GM12878 (cell line): ENCODE results near the gene CYP26C1. TPM values are rescaled to one million over a fixed set of nuclear protein-coding genes. Genes with fewer than 3 reads are reported as not detected.

Experiments used
- CHD1 ChIP-seq: IDR thresholded peaks from 2 replicates; pipeline ENCODE4 v1.6.1; 2012; ENCODE audit warnings: low read depth, low read length, improper control_type of control experiment
- CREB1 ChIP-seq: IDR thresholded peaks from 2 replicates; pipeline ENCODE4 v1.6.1; 2012; ENCODE audit warnings: low read depth, mild to moderate bottlenecking, inconsistent platforms
- GABPA ChIP-seq: IDR thresholded peaks from 2 replicates; pipeline ENCODE4 v1.6.1; 2014; ENCODE audit warnings: antibody characterized with exemption, low read depth, mild to moderate bottlenecking, inconsistent platforms
- HDAC6 ChIP-seq: fragments of 200-600 bp; sonication (generic); IDR thresholded peaks from one replicate; pipeline ENCODE4 v1.8.0; 2017; ENCODE audit warnings: antibody characterized with exemption; ENCODE audit not compliant: unreplicated experiment
- HSF1 ChIP-seq: fragments of 150-350 bp; IDR thresholded peaks from 2 replicates; pipeline ENCODE4 v1.6.1; 2014; ENCODE audit warnings: mild to moderate bottlenecking, low read depth, low read length
- IKZF1 ChIP-seq: fragments of 450-650 bp; conservative IDR thresholded peaks from 2 replicates; pipeline ENCODE4 v1.6.1; 2017; ENCODE audit warnings: antibody characterized with exemption, mild to moderate bottlenecking
- IKZF2 ChIP-seq, 2 experiments: fragments of 450-650 bp; IDR thresholded peaks; 2 replicates each; pipeline ENCODE4 v1.6.1; 2017; ENCODE audit warnings: mild to moderate bottlenecking in 2 of 2, moderate library complexity in 2 of 2
- IRF4 ChIP-seq: IDR thresholded peaks from 2 replicates; pipeline ENCODE4 v1.6.1; 2011; ENCODE audit warnings: low read depth, low read length
- KDM1A ChIP-seq: fragments of 200-600 bp; sonication (generic); IDR thresholded peaks from 2 replicates; pipeline ENCODE4 v1.6.1; 2016; ENCODE audit warnings: borderline replicate concordance
- MEF2B ChIP-seq: fragments of 450-650 bp; IDR thresholded peaks from 2 replicates; pipeline ENCODE4 v1.6.1; 2018; ENCODE audit warnings: mild to moderate bottlenecking, moderate library complexity; ENCODE audit not compliant: partially characterized antibody, poor library complexity, severe bottlenecking
- NFYA ChIP-seq: IDR thresholded peaks from 2 replicates; pipeline ENCODE4 v1.6.1; 2011; ENCODE audit warnings: low read depth, mild to moderate bottlenecking, low read length, improper control_type of control experiment, borderline replicate concordance
- NFYB ChIP-seq: IDR thresholded peaks from 2 replicates; pipeline ENCODE4 v1.6.1; 2011; ENCODE audit warnings: low read depth, mild to moderate bottlenecking, low read length, improper control_type of control experiment, moderate library complexity; ENCODE audit not compliant: insufficient read depth
- NRF1 ChIP-seq: conservative IDR thresholded peaks from 2 replicates; pipeline ENCODE4 v1.6.1; 2011; ENCODE audit warnings: mild to moderate bottlenecking, low read depth, low read length, improper control_type of control experiment
- PAX5 ChIP-seq: IDR thresholded peaks from 2 replicates; pipeline ENCODE4 v1.6.1; 2011; ENCODE audit warnings: low read depth, low read length, borderline replicate concordance
- POLR2AphosphoS5 ChIP-seq: IDR thresholded peaks from 2 replicates; pipeline ENCODE4 v1.6.1; 2011; ENCODE audit warnings: mild to moderate bottlenecking, low read length, inconsistent platforms
- RAD21 ChIP-seq: IDR thresholded peaks from 2 replicates; pipeline ENCODE4 v1.6.1; 2011; ENCODE audit warnings: mild to moderate bottlenecking, low read depth, low read length, moderate library complexity; ENCODE audit not compliant: insufficient read depth
- RELA ChIP-seq: fragments of 450-650 bp; IDR thresholded peaks from 2 replicates; pipeline ENCODE4 v1.8.0; 2014; ENCODE audit warnings: borderline replicate concordance; ENCODE audit not compliant: partially characterized antibody
- REST ChIP-seq: IDR thresholded peaks from 2 replicates; pipeline ENCODE4 v1.6.1; 2012; ENCODE audit warnings: mild to moderate bottlenecking, low read depth, low read length
- RFX5 ChIP-seq: IDR thresholded peaks from 2 replicates; pipeline ENCODE4 v1.6.1; 2011; ENCODE audit warnings: low read depth, low read length, improper control_type of control experiment
- SIN3A ChIP-seq: IDR thresholded peaks from 2 replicates; pipeline ENCODE4 v1.6.1; 2012; ENCODE audit warnings: low read depth, low read length, improper control_type of control experiment
- SP1 ChIP-seq: IDR thresholded peaks from one replicate; pipeline ENCODE4 v1.6.1; 2011; ENCODE audit warnings: low read depth, low read length
- SREBF1 ChIP-seq: IDR thresholded peaks from 2 replicates; pipeline ENCODE4 v1.6.1; 2012; ENCODE audit warnings: mild to moderate bottlenecking, low read length
- STAT1 ChIP-seq: fragments of 450-650 bp; conservative IDR thresholded peaks from 2 replicates; pipeline ENCODE4 v1.6.1; 2014; ENCODE audit warnings: antibody characterized with exemption, mild to moderate bottlenecking
- YY1 ChIP-seq: IDR thresholded peaks from 2 replicates; pipeline ENCODE4 v1.6.1; 2011; ENCODE audit warnings: low read depth, mild to moderate bottlenecking, low read length
- ZNF384 ChIP-seq: IDR thresholded peaks from 2 replicates; pipeline ENCODE4 v1.6.1; 2012; ENCODE audit warnings: low read depth, mild to moderate bottlenecking, low read length, improper control_type of control experiment, borderline replicate concordance
- ZSCAN29 ChIP-seq: fragments of 450-650 bp; IDR thresholded peaks from 2 replicates; pipeline ENCODE4 v1.6.1; 2017; ENCODE audit warnings: mild to moderate bottlenecking, moderate library complexity
- polyA plus RNA-seq, 11 experiments: library from polyadenylated mRNA; depleted of rRNA in 4 of 11; unstranded in 6 of 11; stranded (reverse) in 5 of 11; fragments of >200 nt; fragmentation: Nextera tagmentation in 4 of 11; fragmentation: Illumina TruSeq in 1 of 11; extraction: Ambion mirVana in 4 of 11; extraction: Trizol in 1 of 11; gene quantifications; 1 replicate in 1 of 11; 2 replicates in 10 of 11; pipeline versions ENCODE4 v1.2.1 to v1.2.3, GENCODE V29; 2011 to 2016; ENCODE audit warnings: inconsistent platforms in 2 of 11, missing spikeins in 2 of 11, low read depth in 1 of 11
- total RNA-seq, 4 experiments: library from RNA; depleted of rRNA in 3 of 4; stranded (reverse); fragments of >200 nt in 3 of 4; fragmentation: Illumina TruSeq in 1 of 4; extraction: Trizol in 1 of 4; gene quantifications; 2 replicates each; pipeline versions ENCODE4 v1.2.1 to v1.2.3, GENCODE V29; 2013 to 2021
- TF ChIP-seq, protein P1 (sequence below): fragments of 450-650 bp; IDR thresholded peaks from 2 replicates; pipeline ENCODE4 v1.6.1; 2016; ENCODE audit warnings: mild to moderate bottlenecking

Gene CYP26C1
- total and polyA plus RNA-seq, 10 of the 15 experiments (the other 5 are each of a cell fraction or from before 2014, with no cell fraction given), result under 0.01 to 0.08 TPM; not detected in 8

GRCh38 chr10:93085272-93085859 lies 24.8 kb downstream of the CYP26C1 start (continued):
- no peak for TF ChIP-seq REST
- no peak for TF ChIP-seq NRF1
- TF ChIP-seq STAT1, result no peak
- TF ChIP-seq NFYB, result 0 out of 2 replicates have a peak, but pooled peaks have one; percentile 16
- TF ChIP-seq YY1, result no peak
- TF ChIP-seq RELA, result no peak
- peak; percentile 79 for TF ChIP-seq MEF2B
- TF ChIP-seq IRF4, result no peak
- TF ChIP-seq HSF1, result no peak
- no peak for TF ChIP-seq CREB1
- no peak for TF ChIP-seq NFYA
- no peak for TF ChIP-seq RFX5
- TF ChIP-seq ZSCAN29, result no peak
- no peak for TF ChIP-seq HDAC6
- no peak for TF ChIP-seq POLR2AphosphoS5
- peak; percentile 46; the same call in 1 of the 2 replicates for TF ChIP-seq IKZF1
- no peak for TF ChIP-seq KDM1A
- TF ChIP-seq SIN3A, result no peak
- TF ChIP-seq IKZF2 (IDR thresholded peaks at IDR 0.05), result peak in 1 of 2 experiments; percentile 47; a peak in 2 of 4 replicates
- no peak for TF ChIP-seq ZNF384
- TF ChIP-seq, protein P1, sequence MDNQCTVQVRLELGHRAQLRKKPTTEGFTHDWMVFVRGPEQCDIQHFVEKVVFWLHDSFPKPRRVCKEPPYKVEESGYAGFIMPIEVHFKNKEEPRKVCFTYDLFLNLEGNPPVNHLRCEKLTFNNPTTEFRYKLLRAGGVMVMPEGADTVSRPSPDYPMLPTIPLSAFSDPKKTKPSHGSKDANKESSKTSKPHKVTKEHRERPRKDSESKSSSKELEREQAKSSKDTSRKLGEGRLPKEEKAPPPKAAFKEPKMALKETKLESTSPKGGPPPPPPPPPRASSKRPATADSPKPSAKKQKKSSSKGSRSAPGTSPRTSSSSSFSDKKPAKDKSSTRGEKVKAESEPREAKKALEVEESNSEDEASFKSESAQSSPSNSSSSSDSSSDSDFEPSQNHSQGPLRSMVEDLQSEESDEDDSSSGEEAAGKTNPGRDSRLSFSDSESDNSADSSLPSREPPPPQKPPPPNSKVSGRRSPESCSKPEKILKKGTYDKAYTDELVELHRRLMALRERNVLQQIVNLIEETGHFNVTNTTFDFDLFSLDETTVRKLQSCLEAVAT, result peak; percentile 69; the same call in 1 of the 2 replicates
- no peak for TF ChIP-seq RAD21
- no peak for TF ChIP-seq GABPA
- TF ChIP-seq SP1, result no peak
- TF ChIP-seq SREBF1, result no peak
- TF ChIP-seq CHD1, result no peak
- TF ChIP-seq PAX5, result peak; percentile 22; the same call in 1 of the 2 replicates
